ENCODE data around the gene VWA7. TPM values are rescaled to one million over a fixed set of nuclear protein-coding genes. Genes with fewer than 3 reads are reported as not detected.

The VWA7 gene
- total RNA-seq, 4 donors from 2014 or later = 0.22 to 0.80 (median 0.58) TPM

DNA sequence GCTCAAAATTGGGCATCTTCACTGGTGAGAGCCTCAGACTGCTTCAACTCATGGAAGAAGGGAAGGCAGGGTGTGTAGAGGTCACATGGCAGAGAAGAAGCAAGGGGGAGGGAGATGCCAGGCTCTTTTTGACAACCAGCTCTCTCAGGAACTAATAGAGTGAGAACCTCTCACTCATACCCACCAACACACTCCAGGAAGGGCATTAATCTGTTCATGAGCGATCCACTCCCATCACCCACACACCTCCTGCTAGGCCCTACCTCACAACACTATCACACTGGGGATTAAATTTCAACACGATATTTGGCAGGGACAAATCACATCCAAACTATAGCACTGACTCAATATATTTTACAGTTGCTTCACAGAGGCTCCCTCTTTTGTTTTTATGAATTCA is 35.3 kb downstream of the VWA7 start:
- no peaks in the 10 kb centered on the region for H3K9me3 ChIP-seq
- WGBS, 2 donors = 67 to 68% methylated on average over 2 of the region's 2 CpGs
- no peaks in the 10 kb centered on the region for H3K27me3 ChIP-seq
- intact Hi-C loops (cut with DNase I) = no loop called here
- no peak overlapping the region for H3K27ac ChIP-seq
- no peak for DNase-seq
- H3K4me3 ChIP-seq = no peak overlapping the region
- H3K4me1 ChIP-seq = peaks cover 23 to 39% (median 32%) of the 10 kb centered on the region in 3 donors
- peaks cover 0 to under 1% (median 0%) of the 10 kb centered on the region in 3 donors for H3K36me3 ChIP-seq
- TF ChIP-seq POLR2A (IDR thresholded peaks at IDR 0.05) = no peak
- TF ChIP-seq, protein P1, sequence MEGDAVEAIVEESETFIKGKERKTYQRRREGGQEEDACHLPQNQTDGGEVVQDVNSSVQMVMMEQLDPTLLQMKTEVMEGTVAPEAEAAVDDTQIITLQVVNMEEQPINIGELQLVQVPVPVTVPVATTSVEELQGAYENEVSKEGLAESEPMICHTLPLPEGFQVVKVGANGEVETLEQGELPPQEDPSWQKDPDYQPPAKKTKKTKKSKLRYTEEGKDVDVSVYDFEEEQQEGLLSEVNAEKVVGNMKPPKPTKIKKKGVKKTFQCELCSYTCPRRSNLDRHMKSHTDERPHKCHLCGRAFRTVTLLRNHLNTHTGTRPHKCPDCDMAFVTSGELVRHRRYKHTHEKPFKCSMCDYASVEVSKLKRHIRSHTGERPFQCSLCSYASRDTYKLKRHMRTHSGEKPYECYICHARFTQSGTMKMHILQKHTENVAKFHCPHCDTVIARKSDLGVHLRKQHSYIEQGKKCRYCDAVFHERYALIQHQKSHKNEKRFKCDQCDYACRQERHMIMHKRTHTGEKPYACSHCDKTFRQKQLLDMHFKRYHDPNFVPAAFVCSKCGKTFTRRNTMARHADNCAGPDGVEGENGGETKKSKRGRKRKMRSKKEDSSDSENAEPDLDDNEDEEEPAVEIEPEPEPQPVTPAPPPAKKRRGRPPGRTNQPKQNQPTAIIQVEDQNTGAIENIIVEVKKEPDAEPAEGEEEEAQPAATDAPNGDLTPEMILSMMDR (IDR thresholded peaks at IDR 0.05) = no peak

DNA sequence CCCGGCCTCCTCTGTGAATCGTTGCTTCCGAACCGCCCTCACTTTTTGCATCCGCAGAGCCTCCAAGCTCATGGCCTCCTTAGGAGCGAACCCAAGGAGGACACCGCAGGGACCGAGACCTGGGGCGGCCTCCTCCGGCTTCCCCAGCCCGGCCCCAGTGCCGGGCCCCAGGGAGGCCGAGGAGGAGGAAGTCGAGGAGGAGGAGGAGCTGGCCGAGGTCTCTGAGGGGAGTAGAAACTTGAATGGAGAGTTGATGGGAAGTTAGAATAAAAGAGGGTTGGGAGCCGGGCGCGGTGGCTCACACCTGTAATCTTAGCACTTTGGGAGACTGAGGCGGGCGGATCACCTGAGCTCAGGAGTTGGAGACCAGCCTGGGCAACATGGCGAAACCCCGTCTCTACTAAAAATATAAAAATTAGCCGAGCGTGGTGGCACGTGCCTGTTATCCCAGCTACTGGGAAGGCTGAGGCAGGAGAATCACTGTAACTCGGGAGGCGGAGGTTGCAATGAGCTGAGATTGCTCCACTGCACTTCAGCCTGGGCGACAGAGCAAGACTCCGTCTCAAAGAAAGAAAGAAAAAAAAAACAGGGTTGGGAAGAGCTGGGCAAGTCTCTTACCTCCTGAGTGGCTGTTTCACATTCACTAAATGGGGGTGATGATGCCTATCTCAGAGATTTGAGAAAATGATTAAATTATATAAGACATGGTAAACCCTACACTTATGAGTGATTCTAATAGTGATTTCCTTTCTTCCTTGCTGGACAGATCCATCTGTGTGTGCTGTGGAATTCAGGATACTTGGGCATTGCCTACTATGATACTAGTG is 36.5 kb downstream of the VWA7 start:
- DNase-seq = no peak
- H3K27ac ChIP-seq = peak overlapping the region; percentile 83 to 97 (median 91)
- TF ChIP-seq, protein P1 (IDR thresholded peaks at IDR 0.05) = no peak
- TF ChIP-seq POLR2A (IDR thresholded peaks at IDR 0.05) = no peak
- 19 to 30% methylated on average over 15 to 18 of the region's 29 CpGs for WGBS, 2 donors
- intact Hi-C loops (cut with DNase I) = no loop called here
- H3K27me3 ChIP-seq = no peaks in the 10 kb centered on the region
- no peaks in the 10 kb centered on the region for H3K36me3 ChIP-seq
- H3K9me3 ChIP-seq = no peaks in the 10 kb centered on the region
- H3K4me3 ChIP-seq = peak overlapping the region; percentile 56 to 81 (median 72)
- H3K4me1 ChIP-seq = peaks cover 27 to 44% (median 36%) of the 10 kb centered on the region in 3 donors

DNA sequence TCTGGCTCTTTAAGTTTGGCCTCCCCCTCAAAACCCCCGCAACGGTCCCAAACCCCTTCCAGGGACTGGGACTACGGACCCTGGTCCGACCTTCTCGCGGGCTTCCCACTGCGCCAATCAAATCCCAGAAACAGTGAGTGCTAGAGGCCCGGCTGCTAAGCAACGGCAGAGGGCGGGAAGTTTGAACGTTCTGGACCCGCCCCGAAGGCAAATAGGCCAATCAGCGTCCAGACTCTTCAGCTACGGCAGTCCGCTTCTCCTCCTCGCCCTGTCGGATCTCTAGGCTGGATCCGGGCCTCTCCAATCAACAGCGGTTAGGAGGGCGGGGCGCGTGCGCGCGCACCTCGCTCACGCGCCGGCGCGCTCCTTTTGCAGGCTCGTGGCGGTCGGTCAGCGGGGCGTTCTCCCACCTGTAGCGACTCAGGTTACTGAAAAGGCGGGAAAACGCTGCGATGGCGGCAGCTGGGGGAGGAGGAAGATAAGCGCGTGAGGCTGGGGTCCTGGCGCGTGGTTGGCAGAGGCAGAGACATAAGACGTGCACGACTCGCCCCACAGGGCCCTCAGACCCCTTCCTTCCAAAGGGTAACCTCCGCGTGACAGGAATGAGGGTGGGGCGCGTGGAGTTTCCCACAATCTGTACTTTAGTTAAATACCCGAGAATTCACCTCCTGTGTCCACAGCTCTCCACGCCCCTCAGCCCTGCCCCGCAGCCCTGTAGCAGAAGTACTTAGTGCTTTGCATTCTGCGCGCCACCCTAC is 37.3 kb downstream of the VWA7 start, which contains the start of gene MSH5:
MSH5 (plus strand) TSS at position 367 of the 758 bp plus-strand sequence. CDS start 462 bp downstream, outside the sequence.
- WGBS, 2 donors = 0 to 2% methylated on average over 9 to 13 of the region's 58 CpGs
- H3K27ac ChIP-seq = peak within 1 kb of the TSS; percentile 94 to 99 (median 98)
- no peaks in the 10 kb centered on the region for H3K36me3 ChIP-seq
- intact Hi-C loops (cut with DNase I) = loop anchor here (10.0 kb wide), 1 partner anchor 95 kb away; no protein-coding TSS in a partner anchor
- TF ChIP-seq POLR2A (IDR thresholded peaks at IDR 0.05) = peak in 2 of 4 donors; percentile 31 to 83
- TF ChIP-seq, protein P1 (IDR thresholded peaks at IDR 0.05) = peak in 2 of 6 experiments; percentile 1 to 3
- H3K27me3 ChIP-seq = no peaks in the 10 kb centered on the region
- no peaks in the 10 kb centered on the region for H3K9me3 ChIP-seq
- peaks cover 27 to 45% (median 36%) of the 10 kb centered on the region in 3 donors for H3K4me1 ChIP-seq
- H3K4me3 ChIP-seq = peak within 1 kb of the TSS; percentile 56 to 81 (median 72)
- DNase-seq = peak; percentile 90

DNA sequence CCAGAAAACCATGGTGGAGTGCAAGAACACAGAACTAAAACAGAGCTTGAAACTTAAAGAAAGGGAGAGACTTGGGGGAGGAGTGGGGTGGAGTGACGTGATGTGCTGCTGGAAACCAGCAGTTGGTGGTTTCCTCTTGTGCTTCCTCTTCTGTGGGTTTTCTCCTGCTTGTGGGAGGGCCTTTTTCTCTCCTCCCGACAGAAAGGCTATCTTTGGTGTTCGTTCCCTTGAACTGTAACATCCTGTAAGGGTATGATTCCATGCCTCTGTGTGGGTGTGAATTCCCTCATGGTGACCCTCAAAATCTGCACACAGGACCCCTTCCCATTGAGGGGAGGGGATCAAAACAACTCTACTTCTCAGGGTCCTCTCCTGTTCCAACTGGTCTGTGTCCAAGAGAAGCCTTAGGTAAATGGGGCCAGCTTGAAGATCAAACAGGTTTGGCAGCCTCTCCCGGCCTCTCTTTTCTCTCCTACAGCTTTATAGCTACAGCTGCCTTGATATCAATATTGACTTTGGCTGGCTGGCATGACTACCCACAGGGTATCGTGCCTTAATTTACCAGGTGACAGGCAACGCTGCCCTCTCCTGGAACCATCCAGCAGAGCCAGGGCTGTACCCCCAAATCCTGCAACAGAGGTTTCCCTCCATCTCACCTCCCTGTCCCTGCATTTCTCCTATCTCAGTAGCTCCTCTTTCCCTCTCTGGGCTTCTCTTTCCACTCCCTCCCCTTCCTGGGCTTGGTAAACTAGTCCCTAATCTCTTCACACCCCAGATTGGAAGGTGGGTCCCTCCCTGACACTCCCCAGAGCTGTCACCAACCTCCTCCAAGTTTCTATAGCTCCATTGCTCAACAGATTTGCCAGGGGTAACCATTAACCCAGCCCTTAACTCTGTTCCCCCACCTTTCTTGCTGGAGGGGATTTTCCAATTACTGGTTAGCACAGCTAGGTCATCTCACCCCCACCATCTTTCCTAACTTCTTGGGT is 38.8 kb downstream of the VWA7 start:
- peaks cover 39 to 60% (median 46%) of the 10 kb centered on the region in 3 donors for H3K4me1 ChIP-seq
- intact Hi-C loops (cut with DNase I) = loop anchor here (10.0 kb wide), 1 partner anchor 97 kb away; no protein-coding TSS in a partner anchor

More for the DNA sequence above, 38.8 kb downstream of the VWA7 start:
- peak in 2 of 4 donors; percentile 34 to 55 for TF ChIP-seq POLR2A (IDR thresholded peaks at IDR 0.05)
- TF ChIP-seq, protein P1 (IDR thresholded peaks at IDR 0.05) = peak in 4 of 6 experiments; percentile 21 to 38 (median 30)
- 6% methylated on average over 6 of the region's 6 CpGs for WGBS, 2 donors
- Histone ChIP-seq H3K27me3 (no peaks in the 10 kb centered on the region), H3K4me3 (peak overlapping the region in 3 of 4 donors; percentile 4 to 40 (median 23)), H3K27ac (peak overlapping the region; percentile 94 to 99 (median 98)), H3K9me3 (no peaks in the 10 kb centered on the region), H3K36me3 (peaks cover 8 to 12% (median 10%) of the 10 kb centered on the region in 3 donors)
- no peak for DNase-seq

All from esophagus squamous epithelium (tissue), 5 donors.